Adrenal gland (tissue), 12 donors: ENCODE results near the gene CDH18. TPM values are rescaled to one million over a fixed set of nuclear protein-coding genes. Genes with fewer than 3 reads are reported as not detected.

ENCODE experiments used
- DNase-seq, 7 donors: peaks; one replicate each; pipeline ENCODE4 v3.0.0-alpha.2; 2019 to 2020
- H3K27ac ChIP-seq, 5 donors: fragments of 200-600 bp; sonication (generic) in 4 of 5; 1 replicate in 3 of 5; 2 replicates in 2 of 5; pipeline versions ENCODE4 v1.5.1 to v1.8.0; 2016 to 2020; ENCODE audit warnings: mild to moderate bottlenecking in 1 of 5
- H3K27me3 ChIP-seq: fragments of 200-600 bp; 2 replicates; pipeline ENCODE4 v1.8.0; 2021
- H3K36me3 ChIP-seq, 2 donors: fragments of 200-600 bp; replicated peaks in 1 of 2; 1 replicate in 1 of 2; 2 replicates in 1 of 2; pipeline versions ENCODE4 v1.5.1 to v1.8.0; 2018 to 2022
- H3K4me1 ChIP-seq, 2 donors: fragments of 200-600 bp; replicated peaks in 1 of 2; 1 replicate in 1 of 2; 2 replicates in 1 of 2; pipeline versions ENCODE4 v1.5.1 to v1.8.0; 2018 to 2021
- H3K4me3 ChIP-seq, 4 donors: fragments of 200-600 bp; sonication (generic) in 3 of 4; one replicate each; pipeline ENCODE4 v1.5.1; 2016 to 2018
- H3K9me3 ChIP-seq, 3 donors: fragments of 200-600 bp; sonication (generic) in 1 of 3; replicated peaks in 1 of 3; 1 replicate in 2 of 3; 2 replicates in 1 of 3; pipeline versions ENCODE4 v1.5.1 to v1.8.0; 2016 to 2021
- CTCF ChIP-seq, 6 experiments: fragments of 450-650 bp in 4 of 6; fragments of 200-600 bp in 2 of 6; sonication (generic) in 1 of 6; IDR thresholded peaks; 1 replicate in 5 of 6; 2 replicates in 1 of 6; pipeline versions ENCODE4 v1.5.1 to v1.8.0; 2016 to 2021; ENCODE audit warnings: antibody characterized with exemption in 6 of 6, mild to moderate bottlenecking in 2 of 6, moderate library complexity in 1 of 6
- POLR2A ChIP-seq, 2 donors: fragments of 450-650 bp; IDR thresholded peaks; one replicate each; pipeline ENCODE4 v1.6.1; 2017; ENCODE audit warnings: antibody characterized with exemption in 2 of 2, mild to moderate bottlenecking in 2 of 2, moderate library complexity in 1 of 2
- WGBS, 4 donors: extraction: QIAGEN DNeasy Blood & Tissue Kit in 2 of 4; methylation state at CpG; one replicate each; pipeline versions ENCODE4 v1.1.5 to v1.1.7; 2013 to 2017; 5-methylcytosine and 5-hydroxymethylcytosine counted together
- intact Hi-C, 2 donors: fragments of 100-400 bp; cut with DNase I; formaldehyde crosslinking; loops; one replicate each; pipeline versions ENCODE4 v1.14.1 to v1.15.0; 2022 to 2023
- polyA plus RNA-seq, 3 donors: library from polyadenylated mRNA; stranded (reverse); fragments of 200-250 nt in 2 of 3; fragments of 350-450 nt in 1 of 3; fragmentation: Illumina TruSeq in 1 of 3; extraction: RNeasy Lipid Tissue Mini Kit (QIAGEN cat#74804) in 1 of 3; gene quantifications; one replicate each; pipeline ENCODE4 v1.2.3, GENCODE V29; 2013 to 2014
- total RNA-seq, 9 donors: library from RNA; depleted of rRNA in 4 of 9; stranded (reverse); fragments of >200 nt in 4 of 9; fragments of 120-200 nt in 1 of 9; fragmentation: NEBNext Ultra II Directional in 1 of 9; extraction: Animal tissue kit (Norgen Biotek cat#: 25700) in 1 of 9; gene quantifications; one replicate each; pipeline versions ENCODE4 v1.1.0 to v1.2.4, GENCODE V29; 2013 to 2023
- donor health status: healthy with polysubstance abuse.
- donor health status: Bipolar disorder and iron deficiency.
- donor health status: DM: yes; HTN: yes; CAD: no.
- donor health status: DM: no; HTN: no; CAD: no.
- donor health status: DM: no; HTN: no; CAD: no.
- donor health status: DM: yes; HTN: yes; CAD: no.

CDH18 gene
- total and polyA plus RNA-seq, 12 donors, result 0.23 to 9.0 (median 3.9) TPM; not detected in 4

- 75 to 90% (median 84%) methylated on average over 2 to 3 of the region's 3 CpGs for WGBS, 4 donors
- intact Hi-C loops, result no loop called here
- Histone ChIP-seq H3K36me3 (no peaks in the 10 kb centered on the region), H3K4me3 (no peak overlapping the region), H3K27ac (no peak overlapping the region), H3K27me3 (no peaks in the 10 kb centered on the region), H3K4me1 (no peaks in the 10 kb centered on the region), H3K9me3 (peaks cover 0 to 11% (median 0%) of the 10 kb centered on the region in 3 donors)
- TF ChIP-seq POLR2A (IDR thresholded peaks at IDR 0.05) (no peak), CTCF (IDR thresholded peaks at IDR 0.05) (no peak)
- no peak for DNase-seq
Measured at GRCh38 chr5:19555436-19555835, 432.6 kb downstream of the CDH18 start.

GRCh38 chr5:19554524-19554923 is 433.5 kb downstream of the CDH18 start:
- Histone ChIP-seq H3K4me1 (no peaks in the 10 kb centered on the region), H3K4me3 (no peak overlapping the region), H3K27me3 (no peaks in the 10 kb centered on the region), H3K36me3 (no peaks in the 10 kb centered on the region), H3K9me3 (peaks cover 0 to 7% (median 0%) of the 10 kb centered on the region in 3 donors), H3K27ac (no peak overlapping the region)
- DNase-seq, result no peak
- TF ChIP-seq POLR2A (IDR thresholded peaks at IDR 0.05) (no peak), CTCF (IDR thresholded peaks at IDR 0.05) (no peak)
- intact Hi-C loops, result no loop called here
- WGBS, 4 donors, result 71 to 92% (median 76%) methylated on average over 1 of the region's 1 CpG

GRCh38 chr5:19547640-19548039 is 440.4 kb downstream of the CDH18 start:
- H3K9me3 ChIP-seq, result no peaks in the 10 kb centered on the region
- 42 to 50% (median 50%) methylated on average over 3 of the region's 3 CpGs for WGBS, 4 donors
- TF ChIP-seq CTCF (IDR thresholded peaks at IDR 0.05) (no peak), POLR2A (IDR thresholded peaks at IDR 0.05) (no peak)
- intact Hi-C loops, result no loop called here
- no peaks in the 10 kb centered on the region for H3K4me1 ChIP-seq
- DNase-seq, result no peak
- no peaks in the 10 kb centered on the region for H3K36me3 ChIP-seq
- no peak overlapping the region for H3K27ac ChIP-seq
- H3K4me3 ChIP-seq, result no peak overlapping the region
- H3K27me3 ChIP-seq, result no peaks in the 10 kb centered on the region

GRCh38 chr5:19546521-19546920 is 441.5 kb downstream of the CDH18 start:
- DNase-seq, result no peak
- WGBS, 4 donors, result 50 to 67% (median 65%) methylated on average over 1 of the region's 1 CpG
- H3K27me3 ChIP-seq, result no peaks in the 10 kb centered on the region
- no peak for TF ChIP-seq CTCF (IDR thresholded peaks at IDR 0.05)
- no peak for TF ChIP-seq POLR2A (IDR thresholded peaks at IDR 0.05)
- no peaks in the 10 kb centered on the region for H3K4me1 ChIP-seq
- no peaks in the 10 kb centered on the region for H3K36me3 ChIP-seq
- intact Hi-C loops, result no loop called here
- no peaks in the 10 kb centered on the region for H3K9me3 ChIP-seq
- H3K27ac ChIP-seq, result no peak overlapping the region
- no peak overlapping the region for H3K4me3 ChIP-seq
